OCI-M2 (cell line): ENCODE data around the gene FKBP1A.

Source experiments
- DNase-seq: peaks from one replicate; lab custom pipeline; 2025; ENCODE audit not compliant: unreplicated experiment; lab: John Stamatoyannopoulos, UW

Gene FKBP1A

DNA sequence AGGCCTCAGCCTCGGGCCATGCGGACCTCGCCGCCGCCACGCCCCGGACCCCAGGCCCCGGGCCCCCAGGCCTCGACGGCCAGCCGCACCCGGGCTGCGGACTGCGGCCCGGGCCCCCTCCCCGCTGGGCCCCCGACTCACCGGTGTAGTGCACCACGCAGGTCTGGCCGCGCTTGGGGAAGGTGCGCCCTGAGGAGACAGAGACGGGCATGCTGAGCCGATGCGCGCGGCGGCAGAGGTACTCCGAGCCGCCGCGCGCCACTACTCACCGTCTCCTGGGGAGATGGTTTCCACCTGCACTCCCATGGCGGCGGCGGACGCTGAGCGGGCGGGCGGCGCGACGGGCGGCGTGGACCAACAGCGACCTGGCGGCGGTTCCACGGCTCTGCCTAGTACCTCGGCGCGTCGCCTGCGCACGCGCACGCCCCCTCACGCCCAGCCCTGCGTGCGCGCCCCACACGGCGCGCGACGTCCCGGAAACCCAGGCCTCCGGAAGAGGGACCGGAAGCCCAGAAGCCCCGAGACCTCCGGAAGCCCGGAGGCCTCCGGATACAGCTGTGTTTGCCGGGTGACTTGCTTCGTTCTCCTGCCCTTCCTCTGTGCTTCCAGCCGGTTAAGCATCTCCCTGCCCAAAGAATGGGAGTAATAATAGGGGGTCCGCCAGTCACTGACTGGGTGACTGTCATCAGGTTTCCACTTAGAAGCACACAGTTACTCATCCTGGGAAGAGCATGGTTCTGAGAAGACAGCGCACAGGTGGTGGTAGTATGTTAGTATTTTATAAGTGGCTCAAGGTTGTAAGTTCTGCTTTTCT lies at the start of gene FKBP1A:
FKBP1A (minus strand) TSS at position 362 of the 814 bp plus-strand sequence; CDS start at position 306, 56 bp downstream.
- DNase-seq = peak; percentile 60

DNA sequence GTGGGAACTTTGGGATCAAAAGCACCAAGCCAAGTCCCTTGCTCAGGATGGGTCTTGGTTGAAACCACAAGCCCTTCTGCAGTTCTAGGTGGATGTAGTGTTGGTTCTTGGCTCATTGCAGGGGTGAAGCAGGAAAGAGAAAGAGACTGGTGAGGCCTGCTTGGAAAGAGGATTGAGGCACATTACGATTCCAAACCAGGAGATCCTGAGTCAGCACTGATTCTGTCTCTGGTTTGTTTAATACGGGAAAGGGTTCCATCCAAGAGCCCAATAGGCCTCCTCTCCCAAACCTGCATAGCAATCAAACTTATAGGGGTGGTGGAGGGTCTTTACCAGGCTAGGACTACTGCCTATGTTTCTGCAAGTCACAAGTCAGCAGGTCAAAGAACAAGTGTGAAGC lies 49.5 kb upstream of the FKBP1A start:
- DNase-seq = no peak

DNA sequence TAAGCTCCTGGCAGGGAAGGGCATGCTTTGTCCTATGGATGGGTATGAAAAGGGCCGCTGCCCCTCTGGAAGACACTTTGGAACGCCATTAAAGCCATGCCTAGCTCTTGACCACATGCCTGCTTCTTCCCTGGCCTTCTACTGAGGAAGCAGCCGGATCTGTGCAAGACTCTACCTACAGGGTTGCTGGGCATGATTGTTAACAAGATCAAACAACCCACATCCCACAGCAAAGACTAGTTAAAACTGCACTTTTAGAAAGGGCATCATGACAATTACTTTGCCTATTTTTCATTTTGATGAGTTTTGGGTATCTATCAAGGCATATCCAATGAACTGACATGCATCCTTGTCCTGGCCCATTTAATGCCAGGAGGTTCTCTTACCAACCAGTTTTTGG lies 48.3 kb upstream of the FKBP1A start:
- DNase-seq = no peak

DNA sequence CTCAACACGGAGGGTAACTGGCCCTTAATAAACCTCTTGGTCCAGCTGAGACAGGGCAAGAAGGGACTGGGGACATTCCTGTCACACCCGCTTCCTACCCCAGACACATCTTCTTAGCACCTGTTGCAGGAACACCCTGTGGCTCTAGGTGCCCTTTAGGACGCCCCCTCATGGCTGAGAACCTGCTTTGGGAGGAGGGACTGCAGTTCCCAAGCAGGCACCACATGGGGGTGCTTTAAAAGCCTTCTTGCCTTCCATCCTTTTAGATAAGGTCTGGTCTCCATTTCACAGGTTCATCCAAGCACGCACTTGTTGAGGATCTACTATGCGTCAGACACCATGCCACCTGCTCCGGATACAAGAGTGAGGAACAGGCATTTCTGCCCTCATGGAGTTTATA lies 47.2 kb upstream of the FKBP1A start:
- DNase-seq = no peak

DNA sequence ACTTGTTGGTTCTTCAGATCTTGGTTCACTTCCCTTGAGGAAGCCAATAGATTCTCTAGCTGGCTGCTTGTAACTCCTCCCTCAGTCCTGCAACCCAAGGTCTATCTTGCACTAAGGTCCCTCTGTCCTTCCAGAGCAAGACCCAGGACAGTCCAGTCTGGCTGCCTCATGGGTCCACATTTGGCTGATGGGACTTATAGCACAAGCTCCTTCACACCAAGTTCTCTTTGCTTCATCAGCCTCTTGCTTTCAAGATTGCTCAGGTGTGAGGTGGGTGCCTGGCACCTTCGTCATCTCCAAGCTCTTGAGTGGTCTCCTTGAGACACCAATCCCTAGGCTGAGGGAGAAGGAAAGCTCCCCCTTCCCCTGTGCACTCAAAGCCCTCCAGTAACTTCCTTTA lies 45.5 kb upstream of the FKBP1A start:
- no peak for DNase-seq

DNA sequence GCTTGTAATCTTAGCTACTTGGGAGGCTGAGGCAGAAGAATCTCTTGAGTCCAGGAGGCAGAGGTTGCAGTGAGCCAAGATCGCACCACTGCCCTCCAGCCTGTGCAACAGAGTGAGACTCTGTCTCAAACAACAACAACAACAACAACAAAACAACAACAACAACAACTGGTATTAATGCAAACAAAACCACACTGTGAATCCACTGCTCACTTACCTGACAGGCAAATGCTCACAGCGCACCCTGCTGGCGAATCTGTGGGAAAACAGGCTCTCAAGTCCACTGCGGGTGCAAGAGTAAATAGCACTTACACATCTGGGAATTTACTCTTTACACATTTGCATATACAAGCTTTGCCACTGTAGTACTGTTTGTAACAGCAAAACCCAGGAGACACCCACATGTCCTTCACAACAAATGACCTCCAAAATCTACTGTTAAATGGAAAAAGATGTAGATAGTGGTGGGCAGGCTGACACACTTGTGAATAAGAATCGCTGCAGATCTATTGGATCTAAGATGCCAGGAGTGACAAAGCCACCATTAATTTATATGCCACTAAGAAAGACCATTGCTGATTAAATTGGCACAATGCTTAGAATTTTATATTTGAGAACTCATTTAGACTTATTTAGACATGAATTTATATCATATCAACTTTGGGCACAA lies 44.5 kb upstream of the FKBP1A start:
- no peak for DNase-seq

DNA sequence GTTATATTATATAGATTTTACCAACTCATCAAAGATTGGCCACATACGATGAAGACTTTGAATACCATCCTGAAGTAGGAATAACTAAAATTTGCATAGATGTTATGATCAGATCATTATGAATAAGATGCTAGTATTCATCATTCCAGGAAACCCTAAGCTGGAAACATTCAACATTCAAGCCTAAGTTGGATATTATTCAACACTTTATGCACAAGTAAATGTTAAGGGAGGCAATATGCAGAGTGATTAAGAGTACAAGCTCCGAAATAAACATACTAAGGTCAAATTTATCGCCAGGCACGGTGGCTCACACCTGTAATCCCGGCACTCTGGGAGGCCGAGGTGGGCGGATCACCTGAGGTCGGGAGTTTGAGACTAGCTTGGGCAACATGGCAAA lies 43.4 kb upstream of the FKBP1A start:
- DNase-seq = no peak

DNA sequence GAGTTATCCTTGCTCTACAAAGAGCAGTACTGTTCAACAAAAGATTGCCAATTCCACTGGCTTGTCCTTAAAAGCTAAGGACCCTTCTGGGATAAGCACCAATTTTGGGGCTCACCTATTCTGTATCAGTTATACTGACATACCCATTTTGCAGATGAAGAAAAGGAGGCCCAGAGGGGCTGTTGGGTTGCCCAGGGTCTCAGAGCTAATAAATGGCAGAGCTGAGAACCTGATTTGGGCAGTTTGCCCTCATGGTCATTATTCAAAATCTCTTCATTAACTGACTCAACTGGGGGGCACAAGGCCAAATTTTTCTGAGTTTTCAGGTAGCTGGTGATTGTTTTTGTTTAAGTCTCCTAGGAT lies 42.5 kb upstream of the FKBP1A start:
- DNase-seq = no peak

DNA sequence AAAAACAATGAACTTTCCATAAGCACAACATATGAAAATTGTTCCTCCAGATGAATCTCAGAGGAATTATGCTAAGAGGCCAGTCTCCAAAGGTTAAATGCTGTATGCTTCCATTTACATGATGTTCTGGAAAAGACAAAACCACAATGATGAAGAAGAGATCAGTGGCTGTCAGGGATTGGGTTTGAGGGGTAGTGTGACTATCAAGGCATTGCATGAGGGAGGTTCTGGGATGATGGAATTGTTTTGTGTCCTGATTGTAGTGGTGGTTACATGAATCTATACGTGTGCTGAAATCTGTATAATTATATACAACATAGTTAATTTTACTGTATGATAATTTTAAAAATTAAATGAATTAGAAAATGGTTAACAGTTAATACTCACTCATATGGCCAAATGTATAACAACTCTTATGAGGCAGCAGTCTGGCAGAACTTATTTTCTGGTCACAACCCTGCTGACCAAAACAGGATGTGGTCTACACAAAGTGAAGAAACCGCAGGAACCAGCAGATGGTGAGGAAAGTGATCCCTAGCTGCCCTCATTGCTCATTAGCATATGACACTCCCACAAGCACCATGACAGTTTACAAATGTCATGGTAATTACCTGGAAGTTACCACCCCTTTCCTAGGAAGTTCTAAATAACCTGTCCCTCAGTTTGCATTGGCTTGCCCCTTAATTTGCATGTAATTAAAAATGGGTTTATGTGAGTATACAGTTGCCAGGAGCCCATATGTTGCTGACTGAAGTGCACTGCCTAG lies 41.9 kb upstream of the FKBP1A start:
- peak; percentile 79 for DNase-seq

DNA sequence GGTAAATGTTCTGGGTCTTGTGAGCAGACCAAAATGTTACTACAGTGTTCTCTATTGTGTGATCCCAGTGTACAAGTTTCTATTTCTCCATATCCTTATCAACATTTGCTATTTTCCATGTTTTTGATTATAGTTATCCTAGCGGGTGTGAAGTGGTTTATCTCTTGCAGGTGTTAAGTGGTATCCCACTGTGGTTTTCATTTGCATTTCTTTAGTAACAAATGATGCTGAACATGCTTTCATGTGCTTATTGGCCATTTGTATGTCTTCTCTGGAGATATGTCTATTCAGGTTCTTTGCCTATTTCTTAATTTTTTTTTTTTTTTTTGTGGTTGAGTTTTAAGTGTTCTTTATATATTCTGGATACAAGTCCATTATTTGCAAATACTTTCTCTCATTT lies 38.3 kb upstream of the FKBP1A start:
- DNase-seq = no peak

DNA sequence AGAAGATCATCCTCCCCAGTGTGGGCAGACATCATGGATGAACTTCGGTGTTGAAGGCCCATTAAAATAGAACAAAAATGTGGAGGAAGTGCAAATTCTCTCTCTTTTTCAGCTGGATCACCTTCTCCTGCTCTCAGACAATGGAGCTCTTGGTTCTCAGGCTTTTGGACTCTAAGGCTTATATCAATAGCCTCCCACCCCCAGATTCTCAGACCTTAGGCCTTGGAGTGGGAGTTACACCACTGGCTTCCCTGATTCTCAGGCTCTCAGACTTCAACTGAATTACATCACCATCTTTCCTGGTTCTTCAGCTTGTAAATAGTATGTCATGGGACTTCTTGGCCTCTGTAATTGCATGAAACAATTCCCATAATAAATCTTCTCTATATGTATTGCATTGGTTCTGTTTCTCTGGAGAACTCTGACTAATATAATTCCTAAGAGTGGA lies 37.2 kb upstream of the FKBP1A start:
- no peak for DNase-seq

DNA sequence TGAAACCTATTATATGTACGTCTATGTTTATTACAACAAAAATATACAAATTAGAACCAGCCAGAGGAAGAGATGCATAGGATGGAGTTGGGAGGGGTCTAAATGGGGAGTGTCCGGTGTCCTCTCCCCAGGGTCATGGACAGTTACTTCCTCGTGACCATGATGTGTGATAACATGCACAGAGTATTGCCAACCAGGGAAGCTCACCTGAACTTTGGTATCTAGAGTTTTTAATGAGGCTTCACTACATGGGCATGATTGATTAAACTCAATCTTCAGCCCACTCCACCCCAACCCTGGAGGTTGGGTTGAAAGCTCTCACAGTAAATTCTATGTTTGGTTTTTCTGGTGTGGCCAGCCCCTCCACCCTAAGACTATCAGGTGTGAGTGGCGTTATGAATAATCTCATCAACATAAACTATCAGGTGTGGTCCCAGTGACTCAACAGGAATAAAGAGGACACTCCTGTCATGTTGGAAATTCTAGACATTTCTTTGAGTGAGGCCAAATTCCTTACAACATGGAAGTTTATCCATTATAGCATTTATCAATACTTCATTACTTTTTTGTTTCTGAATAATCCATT lies 36.4 kb upstream of the FKBP1A start:
- no peak for DNase-seq

DNA sequence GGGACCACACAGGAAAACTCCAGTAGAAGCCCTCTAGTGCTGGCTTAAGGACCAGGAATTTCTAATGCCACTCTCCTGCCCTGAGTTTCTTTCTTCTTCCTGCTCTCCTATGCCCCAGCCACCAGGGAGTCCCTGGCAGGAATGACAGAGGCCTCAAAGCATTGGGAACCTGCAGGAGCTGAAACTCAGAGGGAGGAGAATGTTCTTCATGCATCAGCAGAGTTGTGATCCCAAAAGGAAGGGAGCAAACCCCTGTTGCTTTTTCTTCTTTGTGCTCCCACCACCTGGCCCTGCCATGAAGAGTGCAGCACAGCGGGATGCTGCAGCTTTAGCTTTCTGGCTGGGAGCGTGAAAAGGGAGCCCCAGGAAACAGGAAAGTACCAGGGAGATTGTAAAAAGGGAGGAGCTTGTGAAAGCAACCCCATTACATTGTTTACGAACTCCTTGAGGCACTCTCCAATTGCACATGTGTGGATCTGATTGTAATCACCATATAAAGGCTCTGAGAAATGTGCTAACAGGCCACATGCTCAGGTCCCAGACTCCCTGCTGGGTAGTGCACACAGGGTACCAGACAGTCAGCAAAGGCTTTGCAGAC lies 34.7 kb upstream of the FKBP1A start:
- DNase-seq = no peak

DNA sequence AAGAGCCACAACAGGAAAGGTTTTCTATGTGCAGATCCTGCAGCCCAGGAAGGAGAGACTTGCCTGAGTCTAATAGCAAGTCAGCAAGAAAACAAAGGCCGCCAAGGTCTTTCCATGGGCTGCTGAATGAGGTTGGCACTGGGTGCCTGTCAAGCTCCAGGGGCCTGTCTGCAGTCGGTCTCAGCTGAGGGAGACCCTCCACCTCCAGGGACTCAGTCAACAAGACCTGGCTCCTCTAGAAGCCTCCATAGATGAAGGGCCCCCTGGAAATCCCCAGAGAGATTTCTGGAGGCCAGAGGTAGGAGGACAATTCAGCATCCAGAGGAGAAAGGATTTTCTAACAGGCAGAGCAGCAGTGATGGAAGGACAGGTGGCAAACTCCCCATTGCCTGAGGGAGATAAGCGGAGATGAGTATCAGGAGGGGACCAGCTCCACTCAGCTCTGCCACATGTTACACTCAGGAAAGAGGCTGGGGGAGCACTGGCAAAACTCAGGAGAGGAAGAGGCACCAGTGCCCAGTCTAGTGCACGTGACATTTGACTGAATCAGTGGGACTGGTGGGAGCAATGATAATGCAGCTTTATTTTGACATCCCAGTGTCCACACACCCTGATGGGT lies 33.5 kb upstream of the FKBP1A start:
- DNase-seq = no peak

DNA sequence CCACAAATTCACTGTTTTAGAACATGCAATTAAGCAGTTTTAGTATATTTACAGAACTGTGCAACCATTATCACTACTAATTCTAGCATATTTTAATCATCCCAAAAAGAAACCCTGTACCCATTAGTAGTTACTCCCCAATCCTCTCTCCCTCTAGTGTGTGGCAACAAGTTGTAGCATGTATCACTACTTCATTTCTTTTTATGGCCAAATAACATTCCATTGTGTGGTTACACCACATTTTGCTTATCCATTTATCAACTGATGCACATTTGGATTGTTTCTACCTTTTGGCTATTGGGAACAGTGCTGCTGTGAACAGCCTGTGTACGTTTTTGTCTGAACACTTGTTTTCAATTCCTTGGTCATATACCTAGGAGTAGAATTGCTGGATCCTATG lies 31.5 kb upstream of the FKBP1A start:
- no peak for DNase-seq

DNA sequence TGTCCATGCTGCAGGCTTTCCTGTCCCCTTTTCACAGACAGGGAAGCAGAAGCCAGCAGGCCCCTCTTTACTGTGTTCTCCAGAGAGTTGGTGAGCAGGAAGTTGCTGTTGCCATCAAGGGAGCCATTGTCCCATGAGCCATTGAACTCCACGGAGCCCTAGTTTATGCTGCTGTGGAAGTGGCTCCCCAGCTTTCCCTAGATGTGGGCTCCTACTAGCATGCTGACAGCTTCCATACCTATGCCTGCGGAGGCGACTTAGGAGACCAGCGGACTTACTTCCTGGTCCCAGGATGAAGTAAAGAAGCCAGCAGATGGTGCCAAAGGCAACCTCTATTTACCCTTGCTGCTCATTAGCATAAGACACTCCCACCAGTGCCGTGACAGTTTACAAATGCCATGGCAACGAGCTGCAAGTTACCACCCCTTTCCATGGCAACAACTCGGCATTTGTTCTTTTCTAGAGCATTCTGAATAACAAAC lies 30.8 kb upstream of the FKBP1A start:
- no peak for DNase-seq

DNA sequence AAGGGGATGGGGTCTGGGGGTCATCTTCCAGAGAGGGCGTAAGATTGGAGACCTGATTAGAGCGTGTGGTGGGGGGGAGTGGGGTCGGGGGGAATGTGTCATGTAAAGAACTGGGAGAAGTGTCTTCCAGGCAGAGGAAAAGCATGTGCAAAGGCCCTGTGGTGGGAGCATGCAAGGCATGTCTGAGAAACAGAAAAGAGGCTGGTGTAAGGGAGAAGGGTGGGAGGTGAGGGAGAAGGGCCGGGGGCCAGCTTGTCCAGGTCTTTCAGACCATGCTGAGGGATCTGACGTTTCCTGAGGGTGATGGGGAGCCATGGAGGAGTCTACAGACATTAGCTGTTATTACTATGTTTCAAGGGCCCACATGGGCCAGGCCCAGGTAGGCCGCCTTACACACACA lies 30.4 kb upstream of the FKBP1A start:
- no peak for DNase-seq

DNA sequence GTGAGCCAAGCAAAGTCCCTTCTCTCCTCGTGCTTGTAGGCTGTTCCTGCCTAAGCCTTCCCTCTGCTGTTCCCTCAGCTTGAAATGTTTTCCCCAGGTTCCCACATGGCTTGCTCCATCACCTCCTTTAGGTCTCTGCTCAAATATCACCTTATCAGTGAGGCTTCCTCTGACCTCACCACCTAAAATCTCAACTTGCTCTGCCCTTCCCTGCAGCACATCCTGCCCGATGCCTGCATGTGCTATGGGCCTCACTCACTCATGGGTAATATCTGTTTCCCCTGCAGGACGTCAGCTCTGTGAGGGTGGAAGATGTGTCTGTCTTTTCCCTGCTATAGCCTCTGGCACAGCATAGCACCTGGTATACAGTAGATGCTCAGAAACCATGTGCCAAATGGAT lies 29.9 kb upstream of the FKBP1A start:
- DNase-seq = no peak

DNA sequence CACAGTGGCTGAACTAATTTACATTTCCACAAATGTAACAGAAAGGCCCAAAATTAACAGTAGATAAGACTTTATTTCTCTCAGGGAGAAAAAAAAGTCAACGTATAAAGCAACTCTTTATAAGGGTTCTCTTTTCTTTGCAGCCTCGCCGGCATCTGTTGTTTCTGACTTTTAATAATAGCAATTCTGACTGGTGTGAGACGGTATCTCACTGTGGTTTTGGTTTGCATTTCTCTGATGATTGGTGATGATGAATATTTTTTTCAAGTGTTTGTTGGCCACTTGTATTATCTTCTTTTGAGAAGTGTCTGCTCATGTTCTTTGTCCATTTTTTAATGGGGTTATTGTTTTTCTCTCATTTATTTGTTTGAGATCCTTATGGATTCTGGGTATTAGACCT lies 27.2 kb upstream of the FKBP1A start:
- DNase-seq = no peak

DNA sequence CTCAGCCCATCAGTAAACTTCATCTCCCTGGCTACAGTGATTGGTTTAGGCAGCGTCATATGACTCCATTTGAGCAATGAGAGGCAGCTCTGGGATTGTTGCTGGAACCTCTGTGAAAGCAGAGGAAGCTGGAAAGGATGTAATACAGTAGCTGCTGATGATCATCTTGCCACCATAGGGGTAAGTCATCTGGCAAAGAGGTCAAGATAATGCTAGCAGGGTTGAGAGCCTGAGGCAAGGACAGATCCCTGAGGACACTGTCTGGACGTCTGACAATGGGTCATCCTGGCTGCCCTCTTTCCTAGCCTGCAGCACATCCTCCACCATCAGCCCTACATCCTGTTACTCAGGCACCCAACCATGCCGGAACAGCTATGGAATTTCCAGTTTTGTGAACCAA lies 25.5 kb upstream of the FKBP1A start:
- DNase-seq = no peak

DNA sequence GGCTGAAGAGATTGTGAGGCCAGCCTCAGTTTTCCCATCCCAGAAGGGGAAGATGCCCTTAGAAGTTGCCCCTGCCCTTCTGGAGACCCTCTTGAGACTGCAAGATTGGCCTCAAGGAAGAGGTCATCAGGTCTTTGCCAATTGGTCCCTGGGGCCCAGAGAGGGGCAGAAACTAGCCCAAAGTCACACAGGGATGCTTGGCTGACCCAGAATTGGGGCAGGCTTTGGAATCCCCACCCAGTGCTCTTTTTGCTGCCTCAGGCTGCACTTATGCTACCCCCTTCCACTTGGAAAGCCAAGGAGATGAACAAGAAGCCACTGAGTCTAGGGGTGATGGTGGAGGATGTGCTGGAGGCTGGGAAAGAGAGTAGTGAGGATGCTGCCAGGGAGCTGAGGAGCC lies 24.9 kb upstream of the FKBP1A start:
- no peak for DNase-seq
